CD8-positive, alpha-beta memory T cell (primary cell): Measurements from ENCODE around the gene GUCD1. TPM values are rescaled to one million over a fixed set of nuclear protein-coding genes. Genes with fewer than 3 reads are reported as not detected.
A peak's percentile ranks its signal among the peaks of the same experiment; 100 is the strongest.

Experiments used
- CTCF ChIA-PET: fragments of 350-600 bp; sonication (Branson Sonifier 250); formaldehyde crosslinking; loops from one replicate; lab custom pipeline; 2021; ENCODE audit warnings: antibody characterized with exemption; lab: Charles Lee
- POLR2A ChIA-PET: fragments of 350-600 bp; sonication (Branson Sonifier 250); formaldehyde crosslinking; loops from one replicate; lab custom pipeline; 2021; ENCODE audit warnings: antibody characterized with exemption; lab: Charles Lee
- DNase-seq, 5 donors: peaks; one replicate each; pipeline versions ENCODE4 v3.0.0 to v3.0.0-alpha.2; 2020 to 2022; ENCODE audit warnings: mixed read lengths in 1 of 5
- H3K27ac ChIP-seq: one replicate; pipeline ENCODE4 v1.7.0; 2013; ENCODE audit warnings: low read depth, mild to moderate bottlenecking, low read length, moderate library complexity
- H3K27me3 ChIP-seq: 2 replicates; pipeline ENCODE4 v1.7.0; 2013; ENCODE audit warnings: low read length, mild to moderate bottlenecking; ENCODE audit not compliant: insufficient read depth, poor library complexity, severe bottlenecking
- H3K36me3 ChIP-seq: 2 replicates; pipeline ENCODE4 v1.7.0; 2013; ENCODE audit warnings: mild to moderate bottlenecking, low read length, moderate library complexity; ENCODE audit not compliant: insufficient read depth
- H3K4me1 ChIP-seq: 2 replicates; pipeline ENCODE4 v1.7.0; 2013; ENCODE audit warnings: mild to moderate bottlenecking, low read length, moderate library complexity; ENCODE audit not compliant: insufficient read depth
- H3K4me3 ChIP-seq: 2 replicates; pipeline ENCODE4 v1.7.0; 2013; ENCODE audit warnings: mild to moderate bottlenecking, low read length
- H3K9me3 ChIP-seq: 2 replicates; pipeline ENCODE4 v1.7.0; 2013; ENCODE audit warnings: mild to moderate bottlenecking, low read length
- H3K27ac Mint-ChIP-seq, 8 donors: one replicate each; pipeline ENCODE4 v1.8.0; 2020 to 2021; ENCODE audit warnings: mixed read lengths in 8 of 8, mild to moderate bottlenecking in 6 of 8, inconsistent platforms in 3 of 8, moderate library complexity in 3 of 8
- H3K27me3 Mint-ChIP-seq, 2 donors: one replicate each; pipeline ENCODE4 v1.8.0; 2020 to 2021; ENCODE audit warnings: mixed read lengths in 2 of 2, mild to moderate bottlenecking in 1 of 2, moderate library complexity in 1 of 2
- H3K36me3 Mint-ChIP-seq, 3 donors: one replicate each; pipeline ENCODE4 v1.8.0; 2020 to 2021; ENCODE audit warnings: mixed read lengths in 3 of 3, inconsistent platforms in 1 of 3, mild to moderate bottlenecking in 1 of 3
- H3K4me1 Mint-ChIP-seq, 3 donors: one replicate each; pipeline ENCODE4 v1.8.0; 2020 to 2021; ENCODE audit warnings: mixed read lengths in 3 of 3, inconsistent platforms in 1 of 3, mild to moderate bottlenecking in 1 of 3
- H3K4me3 Mint-ChIP-seq, 7 donors: one replicate each; pipeline ENCODE4 v1.8.0; 2020 to 2021; ENCODE audit warnings: mixed read lengths in 7 of 7, mild to moderate bottlenecking in 6 of 7, moderate library complexity in 4 of 7, inconsistent platforms in 2 of 7
- H3K9me3 Mint-ChIP-seq, 5 donors: one replicate each; pipeline ENCODE4 v1.8.0; 2020 to 2022; ENCODE audit warnings: mixed read lengths in 5 of 5, mild to moderate bottlenecking in 3 of 5, moderate library complexity in 2 of 5, inconsistent platforms in 1 of 5
- polyA plus RNA-seq: library from polyadenylated mRNA; unstranded; fragments of 300-500 nt; fragmentation: Illumina TruSeq; gene quantifications from one replicate; pipeline ENCODE4 v1.2.3, GENCODE V29; 2021
- total RNA-seq, 2 experiments: library from RNA; stranded (reverse); gene quantifications; one replicate each; pipeline ENCODE4 v1.2.3, GENCODE V29; 2021

GUCD1 gene
- total and polyA plus RNA-seq, 3 experiments from 2014 or later: 50.8 to 123 (median 115) TPM

GRCh38 chr22:24523873-24524272, 31.1 kb downstream of the GUCD1 start:
- peaks cover 7 to 10% (median 8%) of the 10 kb centered on the region in 3 donors for H3K4me1 Mint-ChIP-seq
- H3K36me3 ChIP-seq: no peaks in the 10 kb centered on the region
- H3K4me3 Mint-ChIP-seq: no peak overlapping the region
- H3K4me3 ChIP-seq: no peak overlapping the region
- no peaks in the 10 kb centered on the region for H3K9me3 ChIP-seq
- DNase-seq: no peak
- H3K9me3 Mint-ChIP-seq: no peaks in the 10 kb centered on the region
- no peak overlapping the region for H3K27ac ChIP-seq
- CTCF ChIA-PET: no interaction called here
- H3K27ac Mint-ChIP-seq: peak overlapping the region in 1 of 8 donors; percentile 87
- no peaks in the 10 kb centered on the region for H3K27me3 ChIP-seq
- H3K27me3 Mint-ChIP-seq: peaks cover 0 to 3% of the 10 kb centered on the region in 2 donors
- H3K36me3 Mint-ChIP-seq: no peaks in the 10 kb centered on the region
- H3K4me1 ChIP-seq: peaks cover 6% of the 10 kb centered on the region
- POLR2A ChIA-PET: no interaction called here

- no peak overlapping the region for H3K27ac ChIP-seq
- H3K4me1 Mint-ChIP-seq: peaks cover 7 to 10% (median 8%) of the 10 kb centered on the region in 3 donors
- H3K36me3 ChIP-seq: no peaks in the 10 kb centered on the region
- no peaks in the 10 kb centered on the region for H3K9me3 ChIP-seq
- POLR2A ChIA-PET: no interaction called here
- H3K27ac Mint-ChIP-seq: no peak overlapping the region
- no peak for DNase-seq
- H3K4me1 ChIP-seq: peaks cover 6% of the 10 kb centered on the region
- no peaks in the 10 kb centered on the region for H3K27me3 ChIP-seq
- H3K27me3 Mint-ChIP-seq: peaks cover 0 to 7% of the 10 kb centered on the region in 2 donors
- CTCF ChIA-PET: interaction anchor here (1.0 to 1.1 kb wide), 4 partner anchors 32 to 104 kb away, joined by 3 to 5 read pairs (median 4); partner anchors contain the start of gene ADORA2A
- H3K4me3 ChIP-seq: no peak overlapping the region
- H3K36me3 Mint-ChIP-seq: peaks cover 0 to 1% (median 0%) of the 10 kb centered on the region in 3 donors
- no peaks in the 10 kb centered on the region for H3K9me3 Mint-ChIP-seq
- H3K4me3 Mint-ChIP-seq: no peak overlapping the region
Observed at GRCh38 chr22:24521791-24522245, 33.1 kb downstream of the GUCD1 start.

GRCh38 chr22:24519496-24519895, 35.4 kb downstream of the GUCD1 start:
- no peaks in the 10 kb centered on the region for H3K4me1 ChIP-seq

GRCh38 chr22:24518771-24519485, 36.0 kb downstream of the GUCD1 start:
- Histone ChIP-seq H3K36me3 (no peaks in the 10 kb centered on the region), H3K4me3 (no peak overlapping the region), H3K27me3 (no peaks in the 10 kb centered on the region), H3K4me1 (no peaks in the 10 kb centered on the region), H3K27ac (no peak overlapping the region), H3K9me3 (no peaks in the 10 kb centered on the region)
- Mint-ChIP-seq H3K4me3 (no peak overlapping the region), H3K36me3 (peaks cover 0 to 1% (median 0%) of the 10 kb centered on the region in 3 donors), H3K27me3 (peaks cover 0 to 11% of the 10 kb centered on the region in 2 donors), H3K4me1 (peaks cover 0 to 4% (median 1%) of the 10 kb centered on the region in 3 donors), H3K27ac (peak overlapping the region in 1 of 8 donors; percentile 85), H3K9me3 (no peaks in the 10 kb centered on the region)
- ChIA-PET CTCF (no interaction called here), POLR2A (no interaction called here)
- no peak for DNase-seq

More at GRCh38 chr22:24519496-24519895, 35.4 kb downstream of the GUCD1 start:
- H3K27me3 Mint-ChIP-seq: peaks cover 0 to 11% of the 10 kb centered on the region in 2 donors
- Histone ChIP-seq H3K36me3 (no peaks in the 10 kb centered on the region), H3K27ac (no peak overlapping the region), H3K27me3 (no peaks in the 10 kb centered on the region), H3K9me3 (no peaks in the 10 kb centered on the region), H3K4me3 (no peak overlapping the region)
- CTCF ChIA-PET: no interaction called here
- H3K4me3 Mint-ChIP-seq: no peak overlapping the region
- peaks cover 0 to 1% (median 0%) of the 10 kb centered on the region in 3 donors for H3K36me3 Mint-ChIP-seq
- H3K9me3 Mint-ChIP-seq: no peaks in the 10 kb centered on the region
- peaks cover 0 to 4% (median 1%) of the 10 kb centered on the region in 3 donors for H3K4me1 Mint-ChIP-seq
- DNase-seq: no peak
- POLR2A ChIA-PET: no interaction called here
- no peak overlapping the region for H3K27ac Mint-ChIP-seq

GRCh38 chr22:24518228-24518627, 36.7 kb downstream of the GUCD1 start:
- Histone ChIP-seq H3K27ac (no peak overlapping the region), H3K9me3 (no peaks in the 10 kb centered on the region), H3K4me1 (no peaks in the 10 kb centered on the region), H3K27me3 (no peaks in the 10 kb centered on the region), H3K4me3 (no peak overlapping the region), H3K36me3 (no peaks in the 10 kb centered on the region)
- peaks cover 0 to 11% of the 10 kb centered on the region in 2 donors for H3K27me3 Mint-ChIP-seq
- POLR2A ChIA-PET: no interaction called here
- H3K9me3 Mint-ChIP-seq: no peaks in the 10 kb centered on the region
- H3K27ac Mint-ChIP-seq: no peak overlapping the region
- H3K36me3 Mint-ChIP-seq: peaks cover 0 to 3% (median 0%) of the 10 kb centered on the region in 3 donors
- DNase-seq: no peak
- CTCF ChIA-PET: no interaction called here
- peaks cover 0 to 4% (median 1%) of the 10 kb centered on the region in 3 donors for H3K4me1 Mint-ChIP-seq
- H3K4me3 Mint-ChIP-seq: no peak overlapping the region

- no peaks in the 10 kb centered on the region for H3K27me3 ChIP-seq
- H3K27ac ChIP-seq: no peak overlapping the region
- Mint-ChIP-seq H3K4me3 (no peak overlapping the region), H3K9me3 (no peaks in the 10 kb centered on the region), H3K36me3 (peaks cover 0 to 3% (median 0%) of the 10 kb centered on the region in 3 donors), H3K27me3 (peaks cover 0 to 11% of the 10 kb centered on the region in 2 donors), H3K27ac (no peak overlapping the region), H3K4me1 (peaks cover 0 to 4% (median 1%) of the 10 kb centered on the region in 3 donors)
- no peak overlapping the region for H3K4me3 ChIP-seq
- H3K4me1 ChIP-seq: no peaks in the 10 kb centered on the region
- POLR2A ChIA-PET: no interaction called here
- H3K9me3 ChIP-seq: no peaks in the 10 kb centered on the region
- CTCF ChIA-PET: no interaction called here
- no peak for DNase-seq
- H3K36me3 ChIP-seq: no peaks in the 10 kb centered on the region
Observed at GRCh38 chr22:24517446-24517845, 37.5 kb downstream of the GUCD1 start.

GRCh38 chr22:24516301-24516737, 38.6 kb downstream of the GUCD1 start:
- Histone ChIP-seq H3K4me1 (no peaks in the 10 kb centered on the region), H3K9me3 (no peaks in the 10 kb centered on the region), H3K36me3 (no peaks in the 10 kb centered on the region), H3K27ac (no peak overlapping the region), H3K27me3 (no peaks in the 10 kb centered on the region), H3K4me3 (no peak overlapping the region)
- Mint-ChIP-seq H3K27me3 (peaks cover 0 to 11% of the 10 kb centered on the region in 2 donors), H3K4me1 (peaks cover under 1 to 5% (median 1%) of the 10 kb centered on the region in 3 donors), H3K4me3 (no peak overlapping the region), H3K36me3 (peaks cover 0 to 3% (median 0%) of the 10 kb centered on the region in 3 donors), H3K27ac (no peak overlapping the region), H3K9me3 (no peaks in the 10 kb centered on the region)
- CTCF ChIA-PET: no interaction called here
- POLR2A ChIA-PET: no interaction called here
- DNase-seq: no peak

GRCh38 chr22:24515027-24515338, 40.0 kb downstream of the GUCD1 start:
- no peak overlapping the region for H3K27ac Mint-ChIP-seq
- Histone ChIP-seq H3K9me3 (no peaks in the 10 kb centered on the region), H3K27me3 (no peaks in the 10 kb centered on the region), H3K27ac (no peak overlapping the region), H3K36me3 (no peaks in the 10 kb centered on the region), H3K4me1 (no peaks in the 10 kb centered on the region), H3K4me3 (no peak overlapping the region)
- no peak for DNase-seq
- peaks cover 5 to 12% (median 5%) of the 10 kb centered on the region in 3 donors for H3K4me1 Mint-ChIP-seq
- H3K27me3 Mint-ChIP-seq: peaks cover 0 to 7% of the 10 kb centered on the region in 2 donors
- H3K9me3 Mint-ChIP-seq: no peaks in the 10 kb centered on the region
- no peak overlapping the region for H3K4me3 Mint-ChIP-seq
- H3K36me3 Mint-ChIP-seq: peaks cover 0 to 3% (median 0%) of the 10 kb centered on the region in 3 donors
- POLR2A ChIA-PET: no interaction called here
- CTCF ChIA-PET: no interaction called here
